ENCODE results near the gene CDH3.
A peak's percentile ranks its signal among the peaks of the same experiment; 100 is the strongest.

CDH3 gene

GRCh38 chr16:68732741-68733399, 87.8 kb downstream of the CDH3 start:
- Mint-ChIP-seq H3K36me3 (ENCODE audit: low read depth) (no peaks in the 10 kb centered on the region), H3K27me3 (ENCODE audit: low read depth) (peaks cover 47% of the 10 kb centered on the region), H3K4me1 (peaks cover 13% of the 10 kb centered on the region), H3K27ac (peak overlapping the region in 2 of 3 experiments; percentile 49 to 73), H3K4me3 (peak overlapping the region in 1 of 3 experiments; percentile 36), H3K9me3 (no peaks in the 10 kb centered on the region)
- no peak for TF ChIP-seq CTCF (IDR thresholded peaks at IDR 0.05; ENCODE audit: unreplicated experiment in 3 of 3)

GRCh38 chr16:68733570-68733969, 88.5 kb downstream of the CDH3 start:
- Mint-ChIP-seq H3K9me3 (no peaks in the 10 kb centered on the region), H3K27ac (no peak overlapping the region), H3K4me1 (peaks cover 17% of the 10 kb centered on the region), H3K27me3 (ENCODE audit: low read depth) (peaks cover 53% of the 10 kb centered on the region), H3K36me3 (ENCODE audit: low read depth) (no peaks in the 10 kb centered on the region), H3K4me3 (no peak overlapping the region)
- no peak for TF ChIP-seq CTCF (IDR thresholded peaks at IDR 0.05; ENCODE audit: unreplicated experiment in 3 of 3)

GRCh38 chr16:68734782-68735181, 89.7 kb downstream of the CDH3 start:
- peak overlapping the region in 2 of 3 experiments; percentile 32 to 42 for H3K4me3 Mint-ChIP-seq
- no peak for TF ChIP-seq CTCF (IDR thresholded peaks at IDR 0.05; ENCODE audit: unreplicated experiment in 3 of 3)
- peaks cover 58% of the 10 kb centered on the region for H3K27me3 Mint-ChIP-seq (ENCODE audit: low read depth)
- H3K27ac Mint-ChIP-seq, result no peak overlapping the region
- H3K4me1 Mint-ChIP-seq, result peaks cover 18% of the 10 kb centered on the region
- H3K9me3 Mint-ChIP-seq, result no peaks in the 10 kb centered on the region
- H3K36me3 Mint-ChIP-seq (ENCODE audit: low read depth), result no peaks in the 10 kb centered on the region

- H3K36me3 Mint-ChIP-seq (ENCODE audit: low read depth), result no peaks in the 10 kb centered on the region
- peaks cover 64% of the 10 kb centered on the region for H3K27me3 Mint-ChIP-seq (ENCODE audit: low read depth)
- no peak for TF ChIP-seq CTCF (IDR thresholded peaks at IDR 0.05; ENCODE audit: unreplicated experiment in 3 of 3)
- peaks cover 35% of the 10 kb centered on the region for H3K4me1 Mint-ChIP-seq
- H3K27ac Mint-ChIP-seq, result peak overlapping the region in 1 of 3 experiments; percentile 35
- H3K4me3 Mint-ChIP-seq, result peak overlapping the region; percentile 81 to 87 (median 82)
- H3K9me3 Mint-ChIP-seq, result no peaks in the 10 kb centered on the region
Observed at GRCh38 chr16:68736561-68736960, 91.5 kb downstream of the CDH3 start.

GRCh38 chr16:68737046-68737729, 92.1 kb downstream of the CDH3 start, which contains the start of gene CDH1:
TSS of gene CDH1 (plus strand) at chr16:68737292. CDS start at chr16:68737416, 124 bp downstream.
- H3K9me3 Mint-ChIP-seq, result no peaks in the 10 kb centered on the region
- H3K36me3 Mint-ChIP-seq (ENCODE audit: low read depth), result no peaks in the 10 kb centered on the region
- H3K4me1 Mint-ChIP-seq, result peaks cover 37% of the 10 kb centered on the region
- peak within 1 kb of the TSS in 2 of 3 experiments; percentile 35 to 79 for H3K27ac Mint-ChIP-seq
- peaks cover 64% of the 10 kb centered on the region for H3K27me3 Mint-ChIP-seq (ENCODE audit: low read depth)
- H3K4me3 Mint-ChIP-seq, result peak within 1 kb of the TSS; percentile 87 to 91 (median 90)
- no peak for TF ChIP-seq CTCF (IDR thresholded peaks at IDR 0.05; ENCODE audit: unreplicated experiment in 3 of 3)
